NCI-H1930 (cell line): ENCODE measurements around the gene TMPRSS13.
"Not testable (repeated sequence)": the region's sequence is repeated elsewhere in the genome, so short reads cannot be mapped to it uniquely, and the experiment has no call there.

Experiments used
- DNase-seq, 2 experiments: peaks; one replicate each; lab custom pipeline; 2025; lab: John Stamatoyannopoulos, UW

Gene TMPRSS13

GRCh38 chr11:117930668-117931330 is 1.6 kb upstream of the TMPRSS13 start:
- DNase-seq: no peak

- no peak for DNase-seq
Measured at GRCh38 chr11:117929916-117930570, 841 bp upstream of the TMPRSS13 start.

DNA sequence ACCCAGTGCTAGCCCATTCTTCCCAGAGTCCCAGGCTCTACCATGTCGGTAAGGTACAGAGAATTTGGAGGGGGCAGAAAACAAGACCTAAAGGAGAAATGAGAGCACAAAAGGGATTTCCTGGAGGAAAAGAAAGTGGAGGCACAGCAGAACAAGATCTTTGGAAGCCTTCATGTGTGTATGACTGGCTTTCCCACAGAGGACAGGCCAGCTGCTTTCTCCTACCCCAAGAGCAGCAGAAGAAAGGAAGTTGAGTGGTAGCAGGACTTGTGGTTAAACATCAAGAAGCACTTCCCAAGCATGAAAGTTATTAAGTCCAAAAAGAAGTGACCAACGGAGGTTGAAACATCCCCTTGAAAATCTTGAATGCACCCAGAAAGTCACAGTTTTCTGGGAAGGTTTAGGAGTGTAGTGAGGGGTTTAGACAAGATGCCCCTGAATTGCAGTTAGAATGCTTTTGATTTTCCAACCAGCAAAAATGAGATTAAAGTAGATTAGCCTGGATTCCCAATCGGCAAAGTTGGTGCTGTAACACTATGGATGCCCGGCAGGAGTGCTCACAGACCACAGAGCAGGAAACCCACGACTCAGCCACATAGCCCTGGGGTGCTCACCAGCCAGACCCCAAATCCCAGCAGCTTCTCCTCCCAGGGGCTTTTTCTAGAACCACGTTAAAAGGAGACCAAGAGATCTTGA is 608 bp downstream of the TMPRSS13 start:
- no peak for DNase-seq

GRCh38 chr11:117927926-117928325 is 1.3 kb downstream of the TMPRSS13 start:
- no peak for DNase-seq

DNA sequence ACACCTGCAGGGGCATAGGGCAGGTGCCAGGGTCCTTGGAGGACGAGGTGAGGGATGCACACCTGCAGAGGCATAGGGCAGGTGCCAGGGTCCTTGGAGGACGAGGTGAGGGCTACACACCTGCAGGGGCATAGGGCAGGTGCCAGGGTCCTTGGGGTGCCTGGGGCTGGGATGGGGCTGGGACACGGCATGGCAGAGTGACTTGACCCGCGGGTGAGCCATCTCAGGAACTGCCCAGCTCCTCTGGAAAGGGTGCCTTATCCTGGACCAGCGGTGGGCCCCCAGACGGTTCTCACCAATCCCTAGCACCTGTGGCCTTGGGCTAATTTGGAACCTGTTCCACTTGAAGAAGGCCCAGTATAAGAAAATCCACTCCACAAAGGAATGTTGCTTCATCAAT is 3.0 kb downstream of the TMPRSS13 start:
- DNase-seq: not testable (repeated sequence)

DNA sequence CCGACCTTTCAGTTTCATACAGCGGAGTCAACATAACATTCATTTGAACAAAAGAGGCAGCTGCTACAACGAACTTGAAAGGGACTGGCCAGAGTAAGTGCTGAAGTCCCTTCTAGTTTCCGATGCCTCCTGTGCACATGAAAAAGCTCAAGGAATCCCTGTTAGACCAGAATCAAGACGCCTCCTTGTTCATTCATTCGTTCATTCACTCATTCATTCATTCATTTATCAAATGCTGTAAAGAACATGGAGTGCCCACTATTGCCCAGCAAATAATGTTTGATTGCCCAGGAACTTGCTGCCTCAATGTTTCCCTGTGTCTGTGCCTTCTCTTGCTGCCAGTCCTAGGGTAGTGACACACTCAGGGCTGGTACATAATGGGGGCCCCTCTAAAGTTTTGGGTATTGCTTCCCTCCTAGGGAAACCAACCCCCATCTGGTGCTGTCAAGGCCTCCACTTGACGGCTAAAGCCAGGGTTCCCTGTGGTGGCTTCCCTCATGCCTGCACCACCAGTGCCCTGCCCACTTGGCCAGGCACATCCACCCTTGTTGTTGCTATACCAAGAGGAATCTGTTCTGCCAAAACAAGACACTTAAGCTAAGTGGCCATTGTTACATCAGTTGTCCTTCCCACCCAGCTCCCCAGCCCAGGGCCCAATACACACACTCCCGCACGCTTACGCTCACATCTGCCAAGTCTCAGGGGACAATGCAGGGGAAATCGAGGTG is 3.8 kb downstream of the TMPRSS13 start:
- DNase-seq: no peak

DNA sequence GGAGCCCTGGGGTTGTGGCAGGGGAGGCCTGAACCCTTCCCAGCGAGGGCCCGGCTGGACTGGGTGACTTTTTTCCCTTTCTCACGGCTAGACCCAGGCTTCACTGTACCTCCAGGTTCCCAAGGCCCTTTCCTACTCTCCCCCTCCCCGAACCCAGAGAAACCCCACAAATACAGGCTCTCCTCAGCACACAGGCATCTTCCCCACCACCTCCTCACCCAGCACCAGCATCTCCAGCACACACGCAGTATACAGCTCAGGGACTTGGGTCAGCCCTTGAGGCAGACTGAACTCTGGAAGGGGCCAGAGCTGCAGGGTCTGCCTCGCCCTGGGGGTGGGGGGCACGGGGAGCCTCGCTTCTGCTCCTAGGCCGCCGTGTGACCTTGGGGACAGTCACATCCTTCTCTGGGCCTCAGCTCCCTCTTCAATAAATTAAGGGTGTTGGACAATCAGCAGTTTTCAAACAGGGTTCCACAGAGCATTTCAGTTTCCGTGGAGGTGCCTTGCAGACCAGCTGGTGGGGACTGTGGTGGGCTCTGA is 4.5 kb downstream of the TMPRSS13 start:
- DNase-seq: no peak

GRCh38 chr11:117923773-117924172 is 5.4 kb downstream of the TMPRSS13 start:
- DNase-seq: no peak

- no peak for DNase-seq
Measured at GRCh38 chr11:117923275-117923674, 5.9 kb downstream of the TMPRSS13 start.

GRCh38 chr11:117921893-117922292 is 7.3 kb downstream of the TMPRSS13 start:
- DNase-seq: no peak

DNA sequence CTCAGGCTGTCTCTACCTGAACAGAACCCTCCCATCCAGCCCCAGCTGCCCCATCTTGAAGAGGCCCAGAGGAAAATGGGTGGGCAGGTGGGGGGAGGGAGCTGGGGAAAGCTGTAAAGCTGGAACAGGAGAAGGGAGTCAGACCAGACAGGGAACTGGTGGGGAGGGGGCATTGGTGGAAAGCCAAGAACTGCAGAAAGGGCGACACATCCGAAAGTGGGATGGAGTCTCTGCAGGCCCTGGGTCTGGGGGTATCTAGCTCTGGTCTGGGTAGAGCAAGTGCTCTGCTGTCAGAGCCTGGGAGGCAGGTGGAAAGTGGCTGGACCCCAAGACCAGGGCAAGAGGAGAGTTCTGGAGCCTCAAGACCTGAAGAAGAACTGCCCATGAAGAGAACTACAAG is 7.7 kb downstream of the TMPRSS13 start:
- no peak for DNase-seq

DNA sequence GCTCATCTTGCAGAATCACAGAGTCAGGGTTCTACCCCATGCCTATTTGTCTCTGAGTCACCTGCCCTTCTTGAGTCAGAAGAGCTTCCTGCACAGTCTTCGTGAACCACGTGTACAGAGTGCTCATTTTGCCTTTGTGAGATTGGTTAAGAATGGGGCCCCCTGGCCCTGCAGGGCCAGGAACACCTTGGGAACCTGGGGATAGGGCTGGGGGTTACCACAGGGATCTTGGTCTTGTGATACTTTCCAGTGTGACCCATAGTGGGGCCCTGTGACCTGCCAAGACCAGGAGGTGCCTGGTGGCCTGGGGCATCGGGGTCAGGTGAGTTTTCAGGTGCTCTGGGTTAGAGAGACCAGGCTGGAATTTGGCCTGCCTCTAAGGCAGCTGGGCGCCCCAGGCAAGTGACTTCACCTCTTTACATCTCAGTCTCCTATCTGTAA is 9.4 kb downstream of the TMPRSS13 start:
- DNase-seq: no peak

DNA sequence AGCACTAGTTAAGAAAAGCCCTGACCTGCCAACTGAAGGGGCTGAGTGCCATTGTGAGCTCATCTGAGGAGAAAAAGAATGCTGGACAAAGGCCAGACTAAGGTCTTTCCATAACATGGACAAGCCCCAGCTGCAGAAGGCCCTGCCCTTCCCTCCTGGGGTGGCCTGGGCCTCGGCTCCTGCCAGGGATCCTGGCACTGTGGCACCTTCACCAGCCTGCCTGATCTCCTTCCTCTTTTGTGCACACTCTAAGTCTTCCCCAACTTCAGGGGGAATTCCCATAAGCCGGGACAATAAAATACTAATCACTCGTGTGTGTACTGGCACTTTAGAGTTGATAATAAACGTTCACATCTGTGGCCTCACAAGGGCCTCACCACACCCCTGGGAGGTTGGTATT is 9.9 kb downstream of the TMPRSS13 start:
- DNase-seq: no peak

GRCh38 chr11:117918366-117919255 is 10.6 kb downstream of the TMPRSS13 start:
- DNase-seq: no peak

GRCh38 chr11:117917591-117918151 is 11.5 kb downstream of the TMPRSS13 start:
- DNase-seq: no peak

- DNase-seq: no peak
Measured at GRCh38 chr11:117916956-117917355, 12.2 kb downstream of the TMPRSS13 start.

GRCh38 chr11:117915672-117916235 is 13.4 kb downstream of the TMPRSS13 start:
- DNase-seq: no peak

DNA sequence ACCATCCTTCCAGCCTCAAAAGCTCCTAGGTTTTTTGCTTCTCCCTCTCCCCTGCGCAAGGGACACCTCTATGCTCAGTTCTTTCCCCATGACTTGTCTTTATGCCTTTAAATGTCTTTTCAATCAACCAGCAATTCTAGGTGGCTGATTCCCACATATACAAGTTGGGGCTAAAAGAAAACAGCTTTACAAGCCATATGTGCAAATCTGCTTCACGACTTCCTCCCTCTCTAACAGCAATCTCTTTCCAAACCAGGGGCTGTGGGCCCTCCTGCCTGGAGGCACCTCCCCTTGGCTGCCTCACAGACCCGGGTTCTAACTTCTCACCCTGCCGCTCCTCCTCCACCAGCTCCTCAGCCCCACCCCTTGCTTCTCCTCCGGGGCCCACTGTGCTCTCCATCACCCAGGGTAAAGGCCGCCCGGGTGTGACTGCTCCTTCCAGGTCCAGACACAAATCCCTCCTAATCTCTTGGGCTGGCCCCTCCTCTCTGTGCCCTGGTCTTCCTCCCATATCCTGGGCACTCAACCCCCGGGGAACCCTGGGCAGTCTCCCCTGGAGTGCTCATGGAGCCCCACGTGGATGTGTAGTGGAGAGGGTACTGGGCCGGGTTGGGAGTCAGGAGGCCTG is 14.1 kb downstream of the TMPRSS13 start:
- DNase-seq: no peak

DNA sequence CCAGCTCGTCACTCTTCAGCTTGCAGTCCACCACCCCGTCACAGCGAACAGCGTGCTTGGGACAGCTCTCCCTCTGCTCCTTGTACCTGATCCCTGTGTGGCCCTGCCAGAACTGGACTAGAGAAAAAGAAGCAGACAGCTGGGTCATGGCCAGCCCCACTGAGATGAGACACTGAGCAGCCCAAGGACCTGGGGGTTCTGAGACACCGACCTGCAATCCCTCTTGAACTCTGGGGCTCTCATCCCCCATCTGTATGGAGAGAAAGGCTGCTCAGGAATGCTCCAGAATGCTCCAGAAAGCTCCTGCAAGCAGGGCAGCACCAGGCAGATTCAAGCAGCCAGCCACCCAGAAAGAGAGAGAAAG is 14.8 kb downstream of the TMPRSS13 start:
- no peak for DNase-seq

- no peak for DNase-seq
Measured at GRCh38 chr11:117913736-117914397, 15.3 kb downstream of the TMPRSS13 start.
